ENCODE results near the gene GABRR1.

The GABRR1 gene

GRCh38 chr6:89190741-89191140, 26.4 kb downstream of the GABRR1 start:
- H3K9me3 ChIP-seq (replicated peaks; ENCODE audit: low read length), result no peaks in the 10 kb centered on the region
- peaks cover 29% of the 10 kb centered on the region for H3K27me3 ChIP-seq (ENCODE audit: control insufficient read depth, insufficient read depth, low read length)
- H3K4me3 ChIP-seq (ENCODE audit: low read length), result no peak overlapping the region
- H3K4me2 ChIP-seq (ENCODE audit: low read length), result no peak overlapping the region
- H3K9ac ChIP-seq (ENCODE audit: low read depth, low read length), result no peak overlapping the region
- no peaks in the 10 kb centered on the region for H3K36me3 ChIP-seq (ENCODE audit: insufficient read depth, low read length)
- H3K4me1 ChIP-seq (ENCODE audit: control insufficient read depth, insufficient read depth, low read length), result no peaks in the 10 kb centered on the region

GRCh38 chr6:89187504-89187903, 29.7 kb downstream of the GABRR1 start:
- Histone ChIP-seq H3K4me1 (ENCODE audit: control insufficient read depth, insufficient read depth, low read length) (no peaks in the 10 kb centered on the region), H3K4me2 (ENCODE audit: low read length) (no peak overlapping the region), H3K27me3 (ENCODE audit: control insufficient read depth, insufficient read depth, low read length) (peaks cover 36% of the 10 kb centered on the region), H3K9ac (ENCODE audit: low read depth, low read length) (no peak overlapping the region), H3K9me3 (replicated peaks; ENCODE audit: low read length) (no peaks in the 10 kb centered on the region), H3K4me3 (ENCODE audit: low read length) (no peak overlapping the region), H3K36me3 (ENCODE audit: insufficient read depth, low read length) (no peaks in the 10 kb centered on the region)

- no peaks in the 10 kb centered on the region for H3K36me3 ChIP-seq (ENCODE audit: insufficient read depth, low read length)
- no peaks in the 10 kb centered on the region for H3K4me1 ChIP-seq (ENCODE audit: control insufficient read depth, insufficient read depth, low read length)
- H3K9me3 ChIP-seq (replicated peaks; ENCODE audit: low read length), result no peaks in the 10 kb centered on the region
- H3K4me3 ChIP-seq (ENCODE audit: low read length), result no peak overlapping the region
- no peak overlapping the region for H3K4me2 ChIP-seq (ENCODE audit: low read length)
- peaks cover 37% of the 10 kb centered on the region for H3K27me3 ChIP-seq (ENCODE audit: control insufficient read depth, insufficient read depth, low read length)
- H3K9ac ChIP-seq (ENCODE audit: low read depth, low read length), result no peak overlapping the region
These were observed 30.4 kb downstream of the GABRR1 start for GRCh38 chr6:89186762-89187161.

GRCh38 chr6:89184344-89184743, 32.8 kb downstream of the GABRR1 start:
- H3K4me2 ChIP-seq (ENCODE audit: low read length), result no peak overlapping the region
- H3K9me3 ChIP-seq (replicated peaks; ENCODE audit: low read length), result no peaks in the 10 kb centered on the region
- no peaks in the 10 kb centered on the region for H3K36me3 ChIP-seq (ENCODE audit: insufficient read depth, low read length)
- H3K4me1 ChIP-seq (ENCODE audit: control insufficient read depth, insufficient read depth, low read length), result no peaks in the 10 kb centered on the region
- no peak overlapping the region for H3K9ac ChIP-seq (ENCODE audit: low read depth, low read length)
- peaks cover 26% of the 10 kb centered on the region for H3K27me3 ChIP-seq (ENCODE audit: control insufficient read depth, insufficient read depth, low read length)
- H3K4me3 ChIP-seq (ENCODE audit: low read length), result no peak overlapping the region

GRCh38 chr6:89183294-89183693, 33.9 kb downstream of the GABRR1 start:
- no peak overlapping the region for H3K4me3 ChIP-seq (ENCODE audit: low read length)
- H3K4me2 ChIP-seq (ENCODE audit: low read length), result no peak overlapping the region
- no peak overlapping the region for H3K9ac ChIP-seq (ENCODE audit: low read depth, low read length)
- H3K27me3 ChIP-seq (ENCODE audit: control insufficient read depth, insufficient read depth, low read length), result peaks cover 24% of the 10 kb centered on the region
- no peaks in the 10 kb centered on the region for H3K9me3 ChIP-seq (replicated peaks; ENCODE audit: low read length)
- no peaks in the 10 kb centered on the region for H3K36me3 ChIP-seq (ENCODE audit: insufficient read depth, low read length)
- H3K4me1 ChIP-seq (ENCODE audit: control insufficient read depth, insufficient read depth, low read length), result no peaks in the 10 kb centered on the region

GRCh38 chr6:89180971-89181370, 36.2 kb downstream of the GABRR1 start:
- Histone ChIP-seq H3K4me3 (ENCODE audit: low read length) (no peak overlapping the region), H3K9ac (ENCODE audit: low read depth, low read length) (no peak overlapping the region), H3K27me3 (ENCODE audit: control insufficient read depth, insufficient read depth, low read length) (peaks cover 16% of the 10 kb centered on the region), H3K4me2 (ENCODE audit: low read length) (no peak overlapping the region), H3K36me3 (ENCODE audit: insufficient read depth, low read length) (no peaks in the 10 kb centered on the region), H3K4me1 (ENCODE audit: control insufficient read depth, insufficient read depth, low read length) (no peaks in the 10 kb centered on the region), H3K9me3 (replicated peaks; ENCODE audit: low read length) (no peaks in the 10 kb centered on the region)

- Histone ChIP-seq H3K36me3 (ENCODE audit: insufficient read depth, low read length) (no peaks in the 10 kb centered on the region), H3K4me3 (ENCODE audit: low read length) (no peak overlapping the region), H3K27me3 (ENCODE audit: control insufficient read depth, insufficient read depth, low read length) (peaks cover 10% of the 10 kb centered on the region), H3K4me1 (ENCODE audit: control insufficient read depth, insufficient read depth, low read length) (no peaks in the 10 kb centered on the region), H3K9ac (ENCODE audit: low read depth, low read length) (no peak overlapping the region), H3K4me2 (ENCODE audit: low read length) (no peak overlapping the region), H3K9me3 (replicated peaks; ENCODE audit: low read length) (no peaks in the 10 kb centered on the region)
These were observed 37.0 kb downstream of the GABRR1 start for GRCh38 chr6:89180112-89180511.

- Histone ChIP-seq H3K27me3 (ENCODE audit: control insufficient read depth, insufficient read depth, low read length) (peaks cover 3% of the 10 kb centered on the region), H3K36me3 (ENCODE audit: insufficient read depth, low read length) (no peaks in the 10 kb centered on the region), H3K9ac (ENCODE audit: low read depth, low read length) (no peak overlapping the region), H3K9me3 (replicated peaks; ENCODE audit: low read length) (no peaks in the 10 kb centered on the region), H3K4me1 (ENCODE audit: control insufficient read depth, insufficient read depth, low read length) (no peaks in the 10 kb centered on the region), H3K4me2 (ENCODE audit: low read length) (no peak overlapping the region), H3K4me3 (ENCODE audit: low read length) (no peak overlapping the region)
These were observed 43.5 kb downstream of the GABRR1 start for GRCh38 chr6:89173634-89174033.

GRCh38 chr6:89172131-89172530, 45.0 kb downstream of the GABRR1 start:
- H3K9ac ChIP-seq (ENCODE audit: low read depth, low read length), result no peak overlapping the region
- H3K9me3 ChIP-seq (replicated peaks; ENCODE audit: low read length), result no peaks in the 10 kb centered on the region
- H3K4me3 ChIP-seq (ENCODE audit: low read length), result no peak overlapping the region
- no peaks in the 10 kb centered on the region for H3K27me3 ChIP-seq (ENCODE audit: control insufficient read depth, insufficient read depth, low read length)
- H3K4me2 ChIP-seq (ENCODE audit: low read length), result no peak overlapping the region
- no peaks in the 10 kb centered on the region for H3K4me1 ChIP-seq (ENCODE audit: control insufficient read depth, insufficient read depth, low read length)
- no peaks in the 10 kb centered on the region for H3K36me3 ChIP-seq (ENCODE audit: insufficient read depth, low read length)

- Histone ChIP-seq H3K36me3 (ENCODE audit: insufficient read depth, low read length) (no peaks in the 10 kb centered on the region), H3K9me3 (replicated peaks; ENCODE audit: low read length) (no peaks in the 10 kb centered on the region), H3K4me3 (ENCODE audit: low read length) (no peak overlapping the region), H3K4me1 (ENCODE audit: control insufficient read depth, insufficient read depth, low read length) (no peaks in the 10 kb centered on the region), H3K27me3 (ENCODE audit: control insufficient read depth, insufficient read depth, low read length) (no peaks in the 10 kb centered on the region), H3K9ac (ENCODE audit: low read depth, low read length) (no peak overlapping the region), H3K4me2 (ENCODE audit: low read length) (no peak overlapping the region)
These were observed 55.1 kb downstream of the GABRR1 start for GRCh38 chr6:89162047-89162371.

GRCh38 chr6:89161326-89162046, 55.7 kb downstream of the GABRR1 start:
- Histone ChIP-seq H3K36me3 (ENCODE audit: insufficient read depth, low read length) (no peaks in the 10 kb centered on the region), H3K4me3 (ENCODE audit: low read length) (no peak overlapping the region), H3K9ac (ENCODE audit: low read depth, low read length) (no peak overlapping the region), H3K4me1 (ENCODE audit: control insufficient read depth, insufficient read depth, low read length) (no peaks in the 10 kb centered on the region), H3K4me2 (ENCODE audit: low read length) (no peak overlapping the region), H3K27me3 (ENCODE audit: control insufficient read depth, insufficient read depth, low read length) (no peaks in the 10 kb centered on the region), H3K9me3 (replicated peaks; ENCODE audit: low read length) (no peaks in the 10 kb centered on the region)

GRCh38 chr6:89160331-89161092, 56.6 kb downstream of the GABRR1 start:
- H3K4me2 ChIP-seq (ENCODE audit: low read length), result no peak overlapping the region
- no peaks in the 10 kb centered on the region for H3K36me3 ChIP-seq (ENCODE audit: insufficient read depth, low read length)
- H3K27me3 ChIP-seq (ENCODE audit: control insufficient read depth, insufficient read depth, low read length), result no peaks in the 10 kb centered on the region
- no peak overlapping the region for H3K9ac ChIP-seq (ENCODE audit: low read depth, low read length)
- no peaks in the 10 kb centered on the region for H3K4me1 ChIP-seq (ENCODE audit: control insufficient read depth, insufficient read depth, low read length)
- H3K4me3 ChIP-seq (ENCODE audit: low read length), result no peak overlapping the region
- no peaks in the 10 kb centered on the region for H3K9me3 ChIP-seq (replicated peaks; ENCODE audit: low read length)
